Vagina (tissue), 2 donors: Measurements from ENCODE around the gene STX1A. TPM values are rescaled to one million over a fixed set of nuclear protein-coding genes. Genes with fewer than 3 reads are reported as not detected.

Experiments
- DNase-seq, 2 donors: peaks; one replicate each; pipeline ENCODE4 v3.0.0-alpha.2; 2017; ENCODE audit errors: extremely low spot score in 2 of 2
- H3K27ac ChIP-seq: fragments of 200-600 bp; sonication (generic); one replicate; pipeline ENCODE4 v1.5.1; 2019
- H3K27me3 ChIP-seq: fragments of 200-600 bp; sonication (generic); one replicate; pipeline ENCODE4 v1.5.1; 2019
- H3K36me3 ChIP-seq, 2 donors: fragments of 200-600 bp; sonication (generic); one replicate each; pipeline ENCODE4 v1.5.1; 2017 to 2019
- H3K4me1 ChIP-seq: fragments of 200-600 bp; sonication (generic); one replicate; pipeline ENCODE4 v1.5.1; 2019
- H3K4me3 ChIP-seq, 2 donors: fragments of 200-600 bp; sonication (generic); 1 replicate in 1 of 2; 2 replicates in 1 of 2; pipeline ENCODE4 v1.5.1; 2016 to 2019
- H3K9me3 ChIP-seq: fragments of 200-600 bp; sonication (generic); one replicate; pipeline ENCODE4 v1.5.1; 2019
- POLR2A ChIP-seq, 2 donors: fragments of 450-650 bp; IDR thresholded peaks; one replicate each; pipeline ENCODE4 v1.6.1; 2017; ENCODE audit warnings: antibody characterized with exemption in 2 of 2, mild to moderate bottlenecking in 2 of 2, moderate library complexity in 2 of 2
- POLR2AphosphoS5 ChIP-seq, 2 donors: sonication (generic); formaldehyde crosslinking; IDR thresholded peaks; one replicate each; pipeline ENCODE4 v1.9.0; 2017; ENCODE audit warnings: antibody characterized with exemption in 2 of 2, mild to moderate bottlenecking in 2 of 2, low read depth in 1 of 2; ENCODE audit not compliant: insufficient read depth in 1 of 2
- intact Hi-C: fragments of 100-400 bp; cut with DNase I; formaldehyde crosslinking; loops from one replicate; pipeline ENCODE4 v1.15.1; 2023
- total RNA-seq: library from RNA; depleted of rRNA; stranded (reverse); fragments of >200 nt; gene quantifications from one replicate; pipeline ENCODE4 v1.2.3, GENCODE V29; 2016
- TF ChIP-seq, protein P1 (sequence below), 3 experiments: fragments of 450-650 bp in 2 of 3; fragments of 200-600 bp in 1 of 3; sonication (generic) in 1 of 3; IDR thresholded peaks; one replicate each; pipeline ENCODE4 v1.5.1; 2017 to 2019; ENCODE audit warnings: antibody characterized with exemption in 3 of 3, mild to moderate bottlenecking in 2 of 3, moderate library complexity in 2 of 3

Gene STX1A
- total RNA-seq, result 17.2 TPM

DNA sequence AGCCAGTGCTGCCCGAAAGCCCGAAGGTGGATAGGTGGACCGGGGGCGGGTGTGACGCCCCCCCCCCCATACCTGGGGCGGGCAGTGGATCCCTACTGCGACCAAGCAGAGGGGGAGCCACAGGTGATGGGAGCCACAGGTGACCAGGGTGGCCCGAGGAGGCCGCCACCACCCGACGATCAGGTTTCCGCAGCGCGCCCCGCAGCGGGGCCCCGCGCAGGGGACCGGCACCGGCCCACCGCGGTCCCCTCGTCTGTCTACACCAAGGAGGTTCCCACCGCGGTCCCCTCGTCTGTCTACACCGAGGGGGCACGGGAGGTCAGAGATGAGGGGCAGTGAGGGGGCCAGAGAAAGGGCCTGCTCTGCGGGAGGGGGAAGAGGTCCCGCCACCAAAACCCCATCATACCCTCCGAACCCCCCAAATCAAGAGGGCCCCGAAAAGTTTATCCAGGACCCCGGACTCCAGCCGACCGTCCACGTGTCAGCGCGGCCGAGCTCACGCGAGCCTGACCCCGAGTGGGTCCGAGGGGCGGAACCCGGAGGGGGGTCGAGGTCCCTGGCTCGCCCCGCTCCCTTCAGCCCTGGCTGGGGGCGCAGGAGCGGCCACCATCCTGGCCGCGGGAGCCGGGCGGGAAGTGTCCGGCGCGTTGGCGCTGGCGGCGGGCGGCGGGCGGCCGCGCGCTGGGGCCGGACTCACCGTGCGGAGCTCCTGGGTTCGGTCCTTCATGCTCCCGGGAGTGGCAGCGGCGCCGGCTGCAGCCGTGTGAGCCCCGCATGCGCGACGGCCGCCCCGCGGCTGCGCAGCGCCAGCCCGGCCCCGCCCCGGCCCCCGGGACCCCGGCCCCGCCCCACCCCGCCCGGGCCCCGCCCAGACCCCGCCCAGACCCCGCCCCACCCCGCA lies at the start of gene STX1A:
STX1A (minus strand) TSS at position 765 of the 901 bp plus-strand sequence; CDS start at position 727, 38 bp downstream.
- H3K27me3 ChIP-seq, result no peaks in the 10 kb centered on the region
- intact Hi-C loops, result no loop called here
- no peaks in the 10 kb centered on the region for H3K36me3 ChIP-seq
- DNase-seq, result no peak
- H3K4me1 ChIP-seq, result peaks cover 46% of the 10 kb centered on the region
- H3K9me3 ChIP-seq, result no peaks in the 10 kb centered on the region
- H3K27ac ChIP-seq, result peak within 1 kb of the TSS; percentile 46
- peak in 1 of 2 donors; percentile 52 for TF ChIP-seq POLR2A (IDR thresholded peaks at IDR 0.05)
- TF ChIP-seq, protein P1, sequence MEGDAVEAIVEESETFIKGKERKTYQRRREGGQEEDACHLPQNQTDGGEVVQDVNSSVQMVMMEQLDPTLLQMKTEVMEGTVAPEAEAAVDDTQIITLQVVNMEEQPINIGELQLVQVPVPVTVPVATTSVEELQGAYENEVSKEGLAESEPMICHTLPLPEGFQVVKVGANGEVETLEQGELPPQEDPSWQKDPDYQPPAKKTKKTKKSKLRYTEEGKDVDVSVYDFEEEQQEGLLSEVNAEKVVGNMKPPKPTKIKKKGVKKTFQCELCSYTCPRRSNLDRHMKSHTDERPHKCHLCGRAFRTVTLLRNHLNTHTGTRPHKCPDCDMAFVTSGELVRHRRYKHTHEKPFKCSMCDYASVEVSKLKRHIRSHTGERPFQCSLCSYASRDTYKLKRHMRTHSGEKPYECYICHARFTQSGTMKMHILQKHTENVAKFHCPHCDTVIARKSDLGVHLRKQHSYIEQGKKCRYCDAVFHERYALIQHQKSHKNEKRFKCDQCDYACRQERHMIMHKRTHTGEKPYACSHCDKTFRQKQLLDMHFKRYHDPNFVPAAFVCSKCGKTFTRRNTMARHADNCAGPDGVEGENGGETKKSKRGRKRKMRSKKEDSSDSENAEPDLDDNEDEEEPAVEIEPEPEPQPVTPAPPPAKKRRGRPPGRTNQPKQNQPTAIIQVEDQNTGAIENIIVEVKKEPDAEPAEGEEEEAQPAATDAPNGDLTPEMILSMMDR (IDR thresholded peaks at IDR 0.05), result no peak
- no peak for TF ChIP-seq POLR2AphosphoS5 (IDR thresholded peaks at IDR 0.05; ENCODE audit: insufficient read depth in 1 of 2, low read depth in 1 of 2)
- peak within 1 kb of the TSS; percentile 62 to 91 for H3K4me3 ChIP-seq

GRCh38 chr7:73768641-73769480 lies 49.4 kb upstream of the STX1A start:
- Histone ChIP-seq H3K4me1 (peaks cover 20% of the 10 kb centered on the region), H3K9me3 (no peaks in the 10 kb centered on the region), H3K27ac (no peak overlapping the region), H3K4me3 (no peak overlapping the region), H3K27me3 (peaks cover 4% of the 10 kb centered on the region), H3K36me3 (no peaks in the 10 kb centered on the region)
- no peak for DNase-seq
- intact Hi-C loops, result no loop called here
- no peak for TF ChIP-seq POLR2AphosphoS5 (IDR thresholded peaks at IDR 0.05; ENCODE audit: insufficient read depth in 1 of 2, low read depth in 1 of 2)
- no peak for TF ChIP-seq POLR2A (IDR thresholded peaks at IDR 0.05)
- TF ChIP-seq, protein P1 (IDR thresholded peaks at IDR 0.05), result no peak

- TF ChIP-seq, protein P1 (IDR thresholded peaks at IDR 0.05), result no peak
- TF ChIP-seq POLR2AphosphoS5 (IDR thresholded peaks at IDR 0.05; ENCODE audit: insufficient read depth in 1 of 2, low read depth in 1 of 2), result no peak
- TF ChIP-seq POLR2A (IDR thresholded peaks at IDR 0.05), result no peak
- Histone ChIP-seq H3K4me1 (peaks cover 20% of the 10 kb centered on the region), H3K4me3 (no peak overlapping the region), H3K27ac (no peak overlapping the region), H3K27me3 (peaks cover 4% of the 10 kb centered on the region), H3K36me3 (no peaks in the 10 kb centered on the region), H3K9me3 (no peaks in the 10 kb centered on the region)
- intact Hi-C loops, result no loop called here
- DNase-seq, result no peak
Measured at GRCh38 chr7:73766556-73767229, 47.2 kb upstream of the STX1A start.

GRCh38 chr7:73762659-73762999 lies 43.2 kb upstream of the STX1A start:
- intact Hi-C loops, result no loop called here
- H3K27ac ChIP-seq, result no peak overlapping the region
- H3K27me3 ChIP-seq, result no peaks in the 10 kb centered on the region
- H3K4me3 ChIP-seq, result no peak overlapping the region
- H3K36me3 ChIP-seq, result no peaks in the 10 kb centered on the region
- no peaks in the 10 kb centered on the region for H3K4me1 ChIP-seq
- no peaks in the 10 kb centered on the region for H3K9me3 ChIP-seq
- TF ChIP-seq POLR2AphosphoS5 (IDR thresholded peaks at IDR 0.05; ENCODE audit: insufficient read depth in 1 of 2, low read depth in 1 of 2) (no peak), POLR2A (IDR thresholded peaks at IDR 0.05) (no peak)
- TF ChIP-seq, protein P1 (IDR thresholded peaks at IDR 0.05), result no peak
- DNase-seq, result no peak
